ENCODE results near the gene ASS1. TPM values are rescaled to one million over a fixed set of nuclear protein-coding genes. Genes with fewer than 3 reads are reported as not detected.

Gene ASS1
- total and polyA plus RNA-seq, 2 of the 13 experiments (the other 11 are each of a cell fraction or from before 2014, with no cell fraction given), result 77.6 to 122 TPM

DNA sequence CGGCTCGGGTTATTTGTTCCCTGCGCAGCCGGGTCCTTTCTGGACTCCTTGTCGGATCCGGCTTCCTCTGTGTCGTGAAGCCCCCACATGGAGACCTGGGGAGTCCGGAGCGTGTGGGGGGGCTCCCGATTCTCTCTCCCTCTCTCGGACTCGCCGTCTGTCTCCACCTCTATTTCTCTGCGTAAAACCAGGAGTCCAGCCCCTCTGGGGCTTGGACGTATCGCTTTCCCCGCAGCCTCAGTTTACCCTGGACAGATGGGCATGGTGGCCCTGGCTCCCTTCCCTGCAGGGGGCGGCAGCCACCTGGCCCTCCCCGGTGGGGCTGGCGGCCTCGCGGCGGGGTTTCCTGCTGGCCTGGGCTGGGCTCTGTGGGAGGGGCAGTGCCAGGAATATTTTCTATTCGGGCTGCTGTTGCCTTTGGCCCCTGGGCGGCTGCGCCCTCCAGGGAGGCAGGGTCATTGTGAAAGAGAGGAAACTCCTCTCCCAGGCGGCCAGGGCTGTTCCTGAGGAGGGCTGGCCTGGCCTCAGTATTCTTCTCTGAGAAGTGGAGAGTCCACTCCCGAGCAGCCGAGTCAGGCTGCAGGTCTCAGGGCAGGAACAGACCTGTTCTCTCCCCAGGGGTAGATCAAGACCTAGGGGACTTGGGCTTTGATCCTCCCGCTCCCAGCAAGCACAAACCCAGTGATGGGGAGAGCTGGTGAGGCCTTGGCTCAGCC lies 665 bp downstream of the ASS1 start (continued):
- TF ChIP-seq, protein P1, sequence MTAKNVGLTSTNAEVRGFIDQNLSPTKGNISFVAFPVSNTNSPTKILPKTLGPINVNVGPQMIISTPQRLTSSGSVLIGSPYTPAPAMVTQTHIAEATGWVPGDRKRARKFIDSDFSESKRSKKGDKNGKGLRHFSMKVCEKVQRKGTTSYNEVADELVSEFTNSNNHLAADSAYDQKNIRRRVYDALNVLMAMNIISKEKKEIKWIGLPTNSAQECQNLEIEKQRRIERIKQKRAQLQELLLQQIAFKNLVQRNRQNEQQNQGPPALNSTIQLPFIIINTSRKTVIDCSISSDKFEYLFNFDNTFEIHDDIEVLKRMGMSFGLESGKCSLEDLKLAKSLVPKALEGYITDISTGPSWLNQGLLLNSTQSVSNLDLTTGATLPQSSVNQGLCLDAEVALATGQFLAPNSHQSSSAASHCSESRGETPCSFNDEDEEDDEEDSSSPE (CRISPR knock-in tag; IDR thresholded peaks at IDR 0.05), result no peak
- no peak for TF ChIP-seq ZNF296 (CRISPR knock-in tag; conservative IDR thresholded peaks at IDR 0.05)
- 0 out of 2 replicates have a peak, but pooled peaks have one; percentile 16 for TF ChIP-seq HOXA5 (CRISPR knock-in tag; IDR thresholded peaks at IDR 0.05)
- TF ChIP-seq ZBTB46 (CRISPR knock-in tag; IDR thresholded peaks at IDR 0.05; ENCODE audit: borderline replicate concordance), result no peak
- TF ChIP-seq ZNF362 (CRISPR knock-in tag; IDR thresholded peaks at IDR 0.05; ENCODE audit: borderline replicate concordance), result no peak
- no peak for TF ChIP-seq RFXANK (CRISPR knock-in tag; IDR thresholded peaks at IDR 0.05)
- no peak for TF ChIP-seq ZNF773 (CRISPR knock-in tag; IDR thresholded peaks at IDR 0.05; ENCODE audit: borderline replicate concordance)
- TF ChIP-seq, protein P2, sequence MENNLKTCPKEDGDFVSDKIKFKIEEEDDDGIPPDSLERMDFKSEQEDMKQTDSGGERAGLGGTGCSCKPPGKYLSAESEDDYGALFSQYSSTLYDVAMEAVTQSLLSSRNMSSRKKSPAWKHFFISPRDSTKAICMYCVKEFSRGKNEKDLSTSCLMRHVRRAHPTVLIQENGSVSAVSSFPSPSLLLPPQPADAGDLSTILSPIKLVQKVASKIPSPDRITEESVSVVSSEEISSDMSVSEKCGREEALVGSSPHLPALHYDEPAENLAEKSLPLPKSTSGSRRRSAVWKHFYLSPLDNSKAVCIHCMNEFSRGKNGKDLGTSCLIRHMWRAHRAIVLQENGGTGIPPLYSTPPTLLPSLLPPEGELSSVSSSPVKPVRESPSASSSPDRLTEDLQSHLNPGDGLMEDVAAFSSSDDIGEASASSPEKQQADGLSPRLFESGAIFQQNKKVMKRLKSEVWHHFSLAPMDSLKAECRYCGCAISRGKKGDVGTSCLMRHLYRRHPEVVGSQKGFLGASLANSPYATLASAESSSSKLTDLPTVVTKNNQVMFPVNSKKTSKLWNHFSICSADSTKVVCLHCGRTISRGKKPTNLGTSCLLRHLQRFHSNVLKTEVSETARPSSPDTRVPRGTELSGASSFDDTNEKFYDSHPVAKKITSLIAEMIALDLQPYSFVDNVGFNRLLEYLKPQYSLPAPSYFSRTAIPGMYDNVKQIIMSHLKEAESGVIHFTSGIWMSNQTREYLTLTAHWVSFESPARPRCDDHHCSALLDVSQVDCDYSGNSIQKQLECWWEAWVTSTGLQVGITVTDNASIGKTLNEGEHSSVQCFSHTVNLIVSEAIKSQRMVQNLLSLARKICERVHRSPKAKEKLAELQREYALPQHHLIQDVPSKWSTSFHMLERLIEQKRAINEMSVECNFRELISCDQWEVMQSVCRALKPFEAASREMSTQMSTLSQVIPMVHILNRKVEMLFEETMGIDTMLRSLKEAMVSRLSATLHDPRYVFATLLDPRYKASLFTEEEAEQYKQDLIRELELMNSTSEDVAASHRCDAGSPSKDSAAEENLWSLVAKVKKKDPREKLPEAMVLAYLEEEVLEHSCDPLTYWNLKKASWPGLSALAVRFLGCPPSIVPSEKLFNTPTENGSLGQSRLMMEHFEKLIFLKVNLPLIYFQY (CRISPR knock-in tag; IDR thresholded peaks at IDR 0.05; ENCODE audit: borderline replicate concordance), result no peak
- TF ChIP-seq HOXD1 (CRISPR knock-in tag; IDR thresholded peaks at IDR 0.05), result no peak
- 0 out of 2 replicates have a peak, but pooled peaks have one; percentile 40 for TF ChIP-seq GZF1 (CRISPR knock-in tag; IDR thresholded peaks at IDR 0.05)
- TF ChIP-seq ZBTB20 (CRISPR knock-in tag; IDR thresholded peaks at IDR 0.05; ENCODE audit: borderline replicate concordance, low read depth), result peak; percentile 30; the same call in 1 of the 2 replicates
- 0 out of 2 replicates have a peak, but pooled peaks have one; percentile 6 for TF ChIP-seq FOXA3 (CRISPR knock-in tag; IDR thresholded peaks at IDR 0.05)
- no peak for TF ChIP-seq FOXM1 (CRISPR knock-in tag; IDR thresholded peaks at IDR 0.05)
- peak; percentile 43; the same call in 1 of the 2 replicates for TF ChIP-seq ZNF292 (CRISPR knock-in tag; IDR thresholded peaks at IDR 0.05; ENCODE audit: borderline replicate concordance, low read depth)
- TF ChIP-seq ELF1 (CRISPR knock-in tag; IDR thresholded peaks at IDR 0.05), result no peak
- no peak for TF ChIP-seq ZNF558 (CRISPR knock-in tag; IDR thresholded peaks at IDR 0.05; ENCODE audit: borderline replicate concordance)
- TF ChIP-seq, protein P3, sequence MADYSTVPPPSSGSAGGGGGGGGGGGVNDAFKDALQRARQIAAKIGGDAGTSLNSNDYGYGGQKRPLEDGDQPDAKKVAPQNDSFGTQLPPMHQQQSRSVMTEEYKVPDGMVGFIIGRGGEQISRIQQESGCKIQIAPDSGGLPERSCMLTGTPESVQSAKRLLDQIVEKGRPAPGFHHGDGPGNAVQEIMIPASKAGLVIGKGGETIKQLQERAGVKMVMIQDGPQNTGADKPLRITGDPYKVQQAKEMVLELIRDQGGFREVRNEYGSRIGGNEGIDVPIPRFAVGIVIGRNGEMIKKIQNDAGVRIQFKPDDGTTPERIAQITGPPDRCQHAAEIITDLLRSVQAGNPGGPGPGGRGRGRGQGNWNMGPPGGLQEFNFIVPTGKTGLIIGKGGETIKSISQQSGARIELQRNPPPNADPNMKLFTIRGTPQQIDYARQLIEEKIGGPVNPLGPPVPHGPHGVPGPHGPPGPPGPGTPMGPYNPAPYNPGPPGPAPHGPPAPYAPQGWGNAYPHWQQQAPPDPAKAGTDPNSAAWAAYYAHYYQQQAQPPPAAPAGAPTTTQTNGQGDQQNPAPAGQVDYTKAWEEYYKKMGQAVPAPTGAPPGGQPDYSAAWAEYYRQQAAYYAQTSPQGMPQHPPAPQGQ (CRISPR knock-in tag; IDR thresholded peaks at IDR 0.05; ENCODE audit: borderline replicate concordance), result no peak
- 0 out of 2 replicates have a peak, but pooled peaks have one; percentile 28 for TF ChIP-seq ZNF274 (CRISPR knock-in tag; IDR thresholded peaks at IDR 0.05)
- TF ChIP-seq PHB2 (IDR thresholded peaks at IDR 0.05; ENCODE audit: partially characterized antibody), result no peak
- 0 out of 2 replicates have a peak, but pooled peaks have one; percentile 37 for TF ChIP-seq PHF8 (CRISPR knock-in tag; IDR thresholded peaks at IDR 0.05)

Measured in HepG2 (cell line).